Trophoblast cell (in vitro differentiated cells and primary cell): Measurements from ENCODE around the gene LHPP.
A peak's percentile ranks its signal among the peaks of the same experiment; 100 is the strongest.

Experiments
- DNase-seq, 2 donors: peaks; one replicate each; pipeline ENCODE4 v3.0.0-alpha.2; 2016
- H2AFZ ChIP-seq: 2 replicates; pipeline ENCODE4 v1.6.1; 2013; ENCODE audit warnings: low read length, moderate library complexity, mild to moderate bottlenecking; ENCODE audit not compliant: insufficient read depth, poor library complexity
- H2AK5ac ChIP-seq: 2 replicates; pipeline ENCODE4 v1.6.1; 2013; ENCODE audit warnings: mild to moderate bottlenecking, low read length
- H2BK120ac ChIP-seq: 2 replicates; pipeline ENCODE4 v1.6.1; 2013; ENCODE audit warnings: low read length, mild to moderate bottlenecking, moderate library complexity; ENCODE audit not compliant: insufficient read depth, poor library complexity
- H2BK12ac ChIP-seq: 2 replicates; pipeline ENCODE4 v1.6.1; 2013; ENCODE audit warnings: mild to moderate bottlenecking, low read length, moderate library complexity
- H2BK5ac ChIP-seq: 2 replicates; pipeline ENCODE4 v1.6.1; 2013; ENCODE audit warnings: low read length, low read depth, moderate library complexity, mild to moderate bottlenecking; ENCODE audit not compliant: poor library complexity
- H3K14ac ChIP-seq: 2 replicates; pipeline ENCODE4 v1.6.1; 2013; ENCODE audit warnings: mild to moderate bottlenecking, low read length
- H3K18ac ChIP-seq: 2 replicates; pipeline ENCODE4 v1.6.1; 2013; ENCODE audit warnings: mild to moderate bottlenecking, low read length
- H3K23ac ChIP-seq: 2 replicates; pipeline ENCODE4 v1.6.1; 2013; ENCODE audit warnings: low read length
- H3K27ac ChIP-seq: 2 replicates; pipeline ENCODE4 v1.5.1; 2013; ENCODE audit warnings: low read depth, mild to moderate bottlenecking, inconsistent platforms, low read length, moderate library complexity
- H3K27me3 ChIP-seq: 2 replicates; pipeline ENCODE4 v1.6.1; 2013; ENCODE audit warnings: inconsistent platforms, mild to moderate bottlenecking, low read length, moderate library complexity; ENCODE audit not compliant: insufficient read depth
- H3K36me3 ChIP-seq, 2 experiments: 1 replicate in 1 of 2; 2 replicates in 1 of 2; pipeline ENCODE4 v1.6.1; 2013; ENCODE audit warnings: low read length in 2 of 2, mild to moderate bottlenecking in 2 of 2, moderate library complexity in 1 of 2; ENCODE audit not compliant: insufficient read depth in 2 of 2, control insufficient read depth in 1 of 2
- H3K4ac ChIP-seq: 2 replicates; pipeline ENCODE4 v1.6.1; 2013; ENCODE audit warnings: low read depth, mild to moderate bottlenecking, low read length, moderate library complexity
- H3K4me1 ChIP-seq, 2 experiments: 1 replicate in 1 of 2; 2 replicates in 1 of 2; pipeline ENCODE4 v1.6.1; 2013; ENCODE audit warnings: low read length in 2 of 2, mild to moderate bottlenecking in 2 of 2, moderate library complexity in 1 of 2; ENCODE audit not compliant: insufficient read depth in 2 of 2, control insufficient read depth in 1 of 2
- H3K4me2 ChIP-seq: 2 replicates; pipeline ENCODE4 v1.6.1; 2013; ENCODE audit warnings: inconsistent platforms, mild to moderate bottlenecking, low read length, moderate library complexity
- H3K4me3 ChIP-seq: 2 replicates; pipeline ENCODE4 v1.5.1; 2013; ENCODE audit warnings: mild to moderate bottlenecking, low read depth, low read length, inconsistent platforms
- H3K79me1 ChIP-seq: one replicate; pipeline ENCODE4 v1.6.1; 2013; ENCODE audit warnings: low read length
- H3K79me2 ChIP-seq: 2 replicates; pipeline ENCODE4 v1.6.1; 2013; ENCODE audit warnings: low read length, mild to moderate bottlenecking; ENCODE audit not compliant: control insufficient read depth, insufficient read depth, poor library complexity
- H3K9ac ChIP-seq: 2 replicates; pipeline ENCODE4 v1.6.1; 2013; ENCODE audit warnings: mild to moderate bottlenecking, low read length
- H3K9me3 ChIP-seq: 2 replicates; pipeline ENCODE4 v1.6.1; 2013; ENCODE audit warnings: low read depth, mild to moderate bottlenecking, control low read depth, inconsistent platforms, low read length; ENCODE audit not compliant: insufficient read depth
- H4K12ac ChIP-seq: 2 replicates; pipeline ENCODE4 v1.6.1; 2013; ENCODE audit warnings: low read depth, mild to moderate bottlenecking, low read length, moderate library complexity
- H4K8ac ChIP-seq: 2 replicates; pipeline ENCODE4 v1.6.1; 2013; ENCODE audit warnings: low read depth, mild to moderate bottlenecking, low read length, moderate library complexity
- H4K91ac ChIP-seq: one replicate; pipeline ENCODE4 v1.6.1; 2013; ENCODE audit warnings: low read depth, mild to moderate bottlenecking, low read length, moderate library complexity
- WGBS: extraction: QIAGEN DNeasy Blood & Tissue Kit; methylation state at CpG from one replicate; pipeline ENCODE4 v1.1.7; 2013; ENCODE audit warnings: missing lambda C conversion rate; ENCODE audit not compliant: insufficient read length, insufficient coverage; ENCODE audit errors: extremely low coverage; 5-methylcytosine and 5-hydroxymethylcytosine counted together

The LHPP gene

GRCh38 chr10:124536496-124537050 is 75.0 kb downstream of the LHPP start:
- no peak overlapping the region for H3K23ac ChIP-seq
- peaks cover 0 to 2% of the 10 kb centered on the region in 2 experiments for H3K36me3 ChIP-seq
- no peak overlapping the region for H3K4me2 ChIP-seq
- no peak overlapping the region for H3K27ac ChIP-seq
- H3K4ac ChIP-seq = no peak overlapping the region
- DNase-seq = no peak
- no peak overlapping the region for H2BK12ac ChIP-seq
- H3K4me1 ChIP-seq = peaks cover 14 to 18% of the 10 kb centered on the region in 2 experiments
- no peaks in the 10 kb centered on the region for H3K9me3 ChIP-seq
- no peak overlapping the region for H2BK5ac ChIP-seq
- H3K9ac ChIP-seq = no peak overlapping the region
- H4K91ac ChIP-seq = peak overlapping the region; percentile 42
- WGBS = no CpG with 5 or more reads among the region's 5 CpGs
- H3K14ac ChIP-seq = peak overlapping the region; percentile 22
- H3K79me1 ChIP-seq = peaks cover 6% of the 10 kb centered on the region
- H2AFZ ChIP-seq = peak overlapping the region; percentile 40
- H3K18ac ChIP-seq = peak overlapping the region; percentile 21
- no peaks in the 10 kb centered on the region for H3K27me3 ChIP-seq
- H2BK120ac ChIP-seq = no peak overlapping the region
- H2AK5ac ChIP-seq = no peak overlapping the region
- H4K8ac ChIP-seq = peak overlapping the region; percentile 77
- no peak overlapping the region for H3K4me3 ChIP-seq
- H3K79me2 ChIP-seq = peaks cover 4% of the 10 kb centered on the region
- H4K12ac ChIP-seq = no peak overlapping the region

GRCh38 chr10:124537166-124537725 is 75.6 kb downstream of the LHPP start:
- WGBS = no CpG with 5 or more reads among the region's 18 CpGs
- H3K23ac ChIP-seq = no peak overlapping the region
- H3K4me1 ChIP-seq = peaks cover 14 to 18% of the 10 kb centered on the region in 2 experiments
- no peaks in the 10 kb centered on the region for H3K27me3 ChIP-seq
- peaks cover 4% of the 10 kb centered on the region for H3K79me2 ChIP-seq
- no peak overlapping the region for H2AK5ac ChIP-seq
- H2BK120ac ChIP-seq = no peak overlapping the region
- no peak overlapping the region for H3K4ac ChIP-seq
- no peak overlapping the region for H3K4me2 ChIP-seq
- H3K18ac ChIP-seq = no peak overlapping the region
- no peak overlapping the region for H3K14ac ChIP-seq
- H3K27ac ChIP-seq = no peak overlapping the region
- H4K8ac ChIP-seq = no peak overlapping the region
- H3K79me1 ChIP-seq = peaks cover 6% of the 10 kb centered on the region
- H3K9me3 ChIP-seq = no peaks in the 10 kb centered on the region
- no peak overlapping the region for H2AFZ ChIP-seq
- H4K12ac ChIP-seq = no peak overlapping the region
- H3K9ac ChIP-seq = no peak overlapping the region
- DNase-seq = no peak
- H4K91ac ChIP-seq = no peak overlapping the region
- H3K4me3 ChIP-seq = no peak overlapping the region
- peaks cover 0 to 2% of the 10 kb centered on the region in 2 experiments for H3K36me3 ChIP-seq
- H2BK12ac ChIP-seq = no peak overlapping the region
- no peak overlapping the region for H2BK5ac ChIP-seq

- H3K27me3 ChIP-seq = no peaks in the 10 kb centered on the region
- H3K4me2 ChIP-seq = no peak overlapping the region
- H2BK12ac ChIP-seq = no peak overlapping the region
- no peak overlapping the region for H2AFZ ChIP-seq
- H3K18ac ChIP-seq = no peak overlapping the region
- no peak overlapping the region for H2AK5ac ChIP-seq
- H3K4ac ChIP-seq = no peak overlapping the region
- H3K4me3 ChIP-seq = no peak overlapping the region
- H3K27ac ChIP-seq = no peak overlapping the region
- H3K79me2 ChIP-seq = peaks cover 4% of the 10 kb centered on the region
- peaks cover 14 to 18% of the 10 kb centered on the region in 2 experiments for H3K4me1 ChIP-seq
- no peak overlapping the region for H4K8ac ChIP-seq
- no peak overlapping the region for H3K23ac ChIP-seq
- H3K36me3 ChIP-seq = peaks cover 0 to 2% of the 10 kb centered on the region in 2 experiments
- H3K79me1 ChIP-seq = peaks cover 6% of the 10 kb centered on the region
- no CpG with 5 or more reads among the region's 13 CpGs for WGBS
- no peak overlapping the region for H4K91ac ChIP-seq
- DNase-seq = no peak
- no peak overlapping the region for H3K9ac ChIP-seq
- no peak overlapping the region for H4K12ac ChIP-seq
- H2BK5ac ChIP-seq = no peak overlapping the region
- H3K14ac ChIP-seq = no peak overlapping the region
- H3K9me3 ChIP-seq = no peaks in the 10 kb centered on the region
- H2BK120ac ChIP-seq = no peak overlapping the region
These were observed 76.3 kb downstream of the LHPP start for GRCh38 chr10:124537891-124538290.

GRCh38 chr10:124538706-124539105 is 77.1 kb downstream of the LHPP start:
- H3K9ac ChIP-seq = no peak overlapping the region
- no peak overlapping the region for H2BK5ac ChIP-seq
- H3K14ac ChIP-seq = no peak overlapping the region
- H3K4ac ChIP-seq = no peak overlapping the region
- H3K36me3 ChIP-seq = peaks cover 0 to 2% of the 10 kb centered on the region in 2 experiments
- peaks cover 4% of the 10 kb centered on the region for H3K79me2 ChIP-seq
- H4K8ac ChIP-seq = no peak overlapping the region
- no peak overlapping the region for H2BK12ac ChIP-seq
- no peak overlapping the region for H2BK120ac ChIP-seq
- no peak overlapping the region for H4K91ac ChIP-seq
- H3K4me1 ChIP-seq = peaks cover 14 to 18% of the 10 kb centered on the region in 2 experiments
- H3K18ac ChIP-seq = no peak overlapping the region
- H3K79me1 ChIP-seq = peaks cover 6% of the 10 kb centered on the region
- no peak overlapping the region for H2AFZ ChIP-seq
- no peak overlapping the region for H3K4me2 ChIP-seq
- no peak overlapping the region for H3K4me3 ChIP-seq
- no peaks in the 10 kb centered on the region for H3K9me3 ChIP-seq
- H4K12ac ChIP-seq = no peak overlapping the region
- no peak overlapping the region for H3K23ac ChIP-seq
- H3K27ac ChIP-seq = no peak overlapping the region
- no CpG with 5 or more reads among the region's 6 CpGs for WGBS
- H3K27me3 ChIP-seq = no peaks in the 10 kb centered on the region
- H2AK5ac ChIP-seq = no peak overlapping the region
- DNase-seq = no peak
